ENCODE results near the gene CDH20. TPM values are rescaled to one million over a fixed set of nuclear protein-coding genes. Genes with fewer than 3 reads are reported as not detected.

Gene CDH20
- total RNA-seq, 2 experiments from 2014 or later, result not detected

- ATAC-seq, result no peak
- ChIA-PET CTCF (interaction anchor here (1.3 kb wide), 1 partner anchor 9 kb away, joined by 6 read pairs; no protein-coding TSS in a partner anchor), POLR2A (no interaction called here)
- no peak for DNase-seq
- Mint-ChIP-seq H3K9me3 (ENCODE audit: insufficient read depth) (no peaks in the 10 kb centered on the region), H3K4me3 (no peak overlapping the region), H3K27me3 (ENCODE audit: low read depth) (peaks cover 10% of the 10 kb centered on the region), H3K36me3 (ENCODE audit: low read depth) (no peaks in the 10 kb centered on the region), H3K27ac (no peak overlapping the region), H3K4me1 (ENCODE audit: low read depth) (no peaks in the 10 kb centered on the region)
Observed at GRCh38 chr18:61572871-61573270, 239.6 kb downstream of the CDH20 start.

DNA sequence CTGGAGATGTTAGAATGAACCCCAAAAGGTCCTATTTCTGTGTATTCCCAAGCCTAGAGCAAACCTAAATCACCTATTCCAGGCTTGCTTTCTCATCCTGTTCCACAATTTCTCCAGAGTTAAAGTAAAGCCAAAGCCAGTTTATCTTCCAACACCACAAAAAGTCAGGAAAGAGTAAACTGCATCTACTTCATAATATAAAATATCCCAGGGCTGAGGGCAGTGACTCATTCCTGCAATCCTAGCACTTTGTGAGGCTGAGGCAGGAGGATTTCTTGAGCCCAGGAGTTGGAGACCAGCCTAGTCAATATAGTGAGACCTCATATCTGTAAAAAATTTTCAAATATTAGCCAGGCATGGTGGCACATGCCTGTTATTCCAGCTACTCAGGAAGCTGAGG lies 241.4 kb downstream of the CDH20 start:
- ChIA-PET POLR2A (no interaction called here), CTCF (no interaction called here)
- ATAC-seq (no peak), DNase-seq (no peak)
- Mint-ChIP-seq H3K4me1 (ENCODE audit: low read depth) (no peaks in the 10 kb centered on the region), H3K27ac (no peak overlapping the region), H3K4me3 (no peak overlapping the region), H3K27me3 (ENCODE audit: low read depth) (peaks cover 10% of the 10 kb centered on the region), H3K36me3 (ENCODE audit: low read depth) (no peaks in the 10 kb centered on the region), H3K9me3 (ENCODE audit: insufficient read depth) (no peaks in the 10 kb centered on the region)

DNA sequence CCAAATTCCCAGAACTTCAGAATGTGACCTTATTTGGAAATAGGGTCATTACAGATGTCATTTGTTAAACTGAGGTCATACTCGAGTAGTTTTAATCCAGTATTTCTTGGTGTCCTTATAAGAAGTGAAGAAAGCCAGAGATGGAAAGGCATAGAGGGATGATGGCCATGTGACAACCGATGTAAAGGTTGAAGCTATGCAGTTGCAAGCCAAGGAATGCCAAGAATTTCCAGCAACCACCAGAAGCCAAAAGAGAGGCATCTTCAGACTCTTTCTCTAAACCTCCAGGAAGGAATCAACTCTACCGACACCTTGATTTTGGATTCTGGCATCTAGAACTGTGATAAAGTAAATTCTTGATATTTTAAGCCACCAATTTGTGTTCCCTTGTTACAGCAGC lies 242.2 kb downstream of the CDH20 start:
- no peak for ATAC-seq
- peaks cover 10% of the 10 kb centered on the region for H3K27me3 Mint-ChIP-seq (ENCODE audit: low read depth)
- POLR2A ChIA-PET, result no interaction called here

GRCh38 chr18:61578846-61579245 lies 245.6 kb downstream of the CDH20 start:
- H3K4me3 Mint-ChIP-seq, result no peak overlapping the region
- POLR2A ChIA-PET, result no interaction called here
- CTCF ChIA-PET, result interaction anchor here (1.5 kb wide), 1 partner anchor 30 kb away, joined by 3 read pairs; no protein-coding TSS in a partner anchor
- no peaks in the 10 kb centered on the region for H3K9me3 Mint-ChIP-seq (ENCODE audit: insufficient read depth)
- H3K36me3 Mint-ChIP-seq (ENCODE audit: low read depth), result no peaks in the 10 kb centered on the region
- ATAC-seq, result no peak
- no peak overlapping the region for H3K27ac Mint-ChIP-seq
- DNase-seq, result no peak
- H3K4me1 Mint-ChIP-seq (ENCODE audit: low read depth), result no peaks in the 10 kb centered on the region
- H3K27me3 Mint-ChIP-seq (ENCODE audit: low read depth), result peaks cover 24% of the 10 kb centered on the region

More for the DNA sequence above, 242.2 kb downstream of the CDH20 start:
- H3K9me3 Mint-ChIP-seq (ENCODE audit: insufficient read depth), result no peaks in the 10 kb centered on the region
- H3K36me3 Mint-ChIP-seq (ENCODE audit: low read depth), result no peaks in the 10 kb centered on the region
- H3K4me3 Mint-ChIP-seq, result no peak overlapping the region
- no peak for DNase-seq
- no peak overlapping the region for H3K27ac Mint-ChIP-seq
- CTCF ChIA-PET, result no interaction called here
- no peaks in the 10 kb centered on the region for H3K4me1 Mint-ChIP-seq (ENCODE audit: low read depth)

DNA sequence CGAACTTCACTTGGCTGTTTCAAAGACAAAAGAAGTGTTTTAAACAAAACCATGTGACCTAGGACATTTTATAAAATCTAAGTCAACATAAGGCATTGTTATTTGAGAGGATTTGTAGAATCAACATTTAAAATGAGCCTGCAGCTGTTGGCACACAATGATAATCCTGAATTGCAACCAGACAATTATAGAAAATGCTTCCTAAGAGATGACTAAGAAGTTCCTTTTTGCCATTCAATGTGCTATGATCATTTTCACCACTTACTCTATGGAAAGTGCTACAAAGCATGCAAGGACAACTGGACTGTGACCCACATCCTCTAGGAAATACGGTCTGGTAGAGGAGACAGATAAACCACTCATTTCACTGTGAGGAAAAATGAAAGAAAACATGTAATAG lies 246.4 kb downstream of the CDH20 start:
- Mint-ChIP-seq H3K27me3 (ENCODE audit: low read depth) (peaks cover 24% of the 10 kb centered on the region), H3K4me1 (ENCODE audit: low read depth) (no peaks in the 10 kb centered on the region), H3K4me3 (no peak overlapping the region), H3K27ac (no peak overlapping the region), H3K36me3 (ENCODE audit: low read depth) (no peaks in the 10 kb centered on the region), H3K9me3 (ENCODE audit: insufficient read depth) (no peaks in the 10 kb centered on the region)
- CTCF ChIA-PET, result interaction anchor here (0.8 to 1.8 kb wide), 2 partner anchors 15 to 552 kb away, joined by 3 to 5 read pairs; no protein-coding TSS in a partner anchor
- POLR2A ChIA-PET, result no interaction called here
- ATAC-seq, result no peak
- DNase-seq, result no peak

- Mint-ChIP-seq H3K4me1 (ENCODE audit: low read depth) (no peaks in the 10 kb centered on the region), H3K27ac (no peak overlapping the region), H3K27me3 (ENCODE audit: low read depth) (peaks cover 24% of the 10 kb centered on the region), H3K36me3 (ENCODE audit: low read depth) (no peaks in the 10 kb centered on the region), H3K4me3 (no peak overlapping the region), H3K9me3 (ENCODE audit: insufficient read depth) (no peaks in the 10 kb centered on the region)
- ATAC-seq (no peak), DNase-seq (no peak)
- ChIA-PET POLR2A (no interaction called here), CTCF (interaction anchor here (0.8 to 1.8 kb wide), 2 partner anchors 16 to 551 kb away, joined by 3 to 5 read pairs; no protein-coding TSS in a partner anchor)
Observed at GRCh38 chr18:61580046-61580445, 246.8 kb downstream of the CDH20 start.

DNA sequence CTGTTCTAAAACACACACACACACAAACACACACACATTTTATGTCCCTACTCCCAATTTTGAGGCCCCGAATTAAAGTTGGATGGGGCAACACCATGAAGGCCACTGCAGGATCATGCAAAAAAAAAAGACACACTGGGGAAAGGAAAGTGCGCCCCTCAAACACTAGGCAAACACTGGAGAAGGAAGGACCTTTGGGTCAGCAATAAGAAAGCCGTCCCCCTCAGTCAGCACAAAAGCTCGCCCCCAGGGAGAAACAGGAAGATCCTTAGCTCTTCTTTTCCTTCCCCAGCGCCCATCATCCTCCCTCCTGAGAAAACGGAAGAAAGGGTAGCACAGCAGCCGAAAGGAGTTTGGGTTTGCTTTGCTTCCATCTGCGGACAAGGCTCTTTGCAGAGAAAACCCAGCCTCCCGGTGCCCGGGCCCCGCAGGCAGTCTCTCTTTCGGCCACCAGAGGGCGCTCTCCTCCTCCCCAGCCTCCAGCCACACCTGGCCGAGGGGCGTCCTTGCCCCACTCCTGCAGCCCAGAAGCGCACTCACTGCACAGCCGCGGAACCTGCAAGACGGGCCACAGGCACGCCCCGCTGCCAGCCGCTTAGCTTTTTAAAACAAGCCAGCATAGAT lies 248.5 kb downstream of the CDH20 start:
- no peaks in the 10 kb centered on the region for H3K36me3 Mint-ChIP-seq (ENCODE audit: low read depth)
- H3K9me3 Mint-ChIP-seq (ENCODE audit: insufficient read depth), result no peaks in the 10 kb centered on the region
- H3K4me3 Mint-ChIP-seq, result no peak overlapping the region
- DNase-seq (peak; percentile 66), ATAC-seq (peak; percentile 91)
- no peak overlapping the region for H3K27ac Mint-ChIP-seq
- ChIA-PET CTCF (interaction anchor here (0.7 to 1.8 kb wide), 7 partner anchors 9 to 551 kb away, joined by 3 to 10 read pairs (median 4); no protein-coding TSS in a partner anchor), POLR2A (no interaction called here)
- peaks cover 21% of the 10 kb centered on the region for H3K27me3 Mint-ChIP-seq (ENCODE audit: low read depth)
- no peaks in the 10 kb centered on the region for H3K4me1 Mint-ChIP-seq (ENCODE audit: low read depth)

- H3K27ac Mint-ChIP-seq, result no peak overlapping the region
- POLR2A ChIA-PET, result no interaction called here
- H3K27me3 Mint-ChIP-seq (ENCODE audit: low read depth), result peaks cover 19% of the 10 kb centered on the region
- ATAC-seq (no peak), DNase-seq (no peak)
- CTCF ChIA-PET, result interaction anchor here (1.2 to 1.8 kb wide), 6 partner anchors 9 to 551 kb away, joined by 3 to 10 read pairs (median 4); no protein-coding TSS in a partner anchor
- no peaks in the 10 kb centered on the region for H3K4me1 Mint-ChIP-seq (ENCODE audit: low read depth)
- no peaks in the 10 kb centered on the region for H3K9me3 Mint-ChIP-seq (ENCODE audit: insufficient read depth)
- H3K4me3 Mint-ChIP-seq, result no peak overlapping the region
- H3K36me3 Mint-ChIP-seq (ENCODE audit: low read depth), result no peaks in the 10 kb centered on the region
Observed at GRCh38 chr18:61582202-61582710, 249.0 kb downstream of the CDH20 start.

- ChIA-PET POLR2A (interaction anchor here (0.6 kb wide), 1 partner anchor 302 kb away, joined by 3 read pairs; no protein-coding TSS in a partner anchor), CTCF (interaction anchor here (1.7 kb wide), 1 partner anchor 53 kb away, joined by 3 read pairs; no protein-coding TSS in a partner anchor)
- Mint-ChIP-seq H3K27ac (no peak overlapping the region), H3K4me1 (ENCODE audit: low read depth) (no peaks in the 10 kb centered on the region), H3K36me3 (ENCODE audit: low read depth) (no peaks in the 10 kb centered on the region), H3K4me3 (no peak overlapping the region), H3K27me3 (ENCODE audit: low read depth) (peaks cover 21% of the 10 kb centered on the region), H3K9me3 (ENCODE audit: insufficient read depth) (no peaks in the 10 kb centered on the region)
- DNase-seq, result no peak
- no peak for ATAC-seq
Observed at GRCh38 chr18:61583548-61583947, 250.3 kb downstream of the CDH20 start.

DNA sequence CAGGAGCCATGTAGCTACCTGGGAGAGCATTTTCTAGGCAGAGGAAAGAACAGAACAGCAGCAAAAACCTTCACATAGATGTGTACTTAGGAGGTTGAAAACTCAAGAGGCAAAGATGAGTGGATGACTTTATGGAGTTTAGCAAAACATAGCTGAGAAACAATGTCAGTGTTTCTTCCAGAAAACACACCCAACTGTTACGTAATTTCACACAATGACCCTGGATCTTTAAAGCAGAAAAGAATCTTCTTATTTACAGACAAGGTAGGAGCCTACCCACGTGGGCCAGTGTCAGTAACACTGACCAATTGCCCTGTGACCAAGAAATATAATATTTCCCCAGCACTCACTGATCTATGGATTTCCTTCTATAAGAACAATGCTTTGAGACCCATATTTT lies 254.6 kb downstream of the CDH20 start:
- CTCF ChIA-PET, result no interaction called here
- no peak for ATAC-seq
- POLR2A ChIA-PET, result no interaction called here

DNA sequence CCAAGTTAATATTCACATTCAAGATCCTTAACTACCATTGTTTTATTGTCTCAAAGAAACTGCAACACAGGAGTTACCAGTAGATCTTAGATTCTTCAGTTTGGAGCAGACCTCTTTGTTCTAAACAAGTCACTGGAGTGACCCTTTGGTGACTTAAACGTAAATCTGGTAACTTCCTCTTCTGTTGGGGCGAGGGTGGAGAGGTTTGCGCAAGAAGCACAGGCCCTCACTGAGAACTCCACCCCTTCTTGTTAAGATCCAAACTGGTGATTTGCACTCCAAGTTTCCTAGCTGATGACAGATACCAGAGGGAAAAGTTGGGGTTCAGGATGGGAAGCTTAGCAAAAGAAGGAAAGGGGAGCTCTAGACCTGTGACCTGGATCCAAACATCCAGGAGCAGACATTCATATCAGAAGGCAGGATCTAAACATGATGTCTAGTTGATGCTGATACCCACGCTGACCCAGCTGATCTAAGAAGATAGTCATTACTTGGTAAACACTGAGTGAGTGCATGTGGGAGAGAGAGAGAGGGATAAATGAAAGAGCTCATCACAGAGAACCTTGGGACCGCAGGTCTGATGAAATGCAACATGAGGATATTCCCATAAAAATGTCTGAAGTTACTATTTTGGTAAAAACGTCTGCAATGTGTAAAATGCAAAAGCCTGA lies 256.0 kb downstream of the CDH20 start:
- Mint-ChIP-seq H3K36me3 (ENCODE audit: low read depth) (no peaks in the 10 kb centered on the region), H3K9me3 (ENCODE audit: insufficient read depth) (no peaks in the 10 kb centered on the region), H3K27ac (no peak overlapping the region), H3K27me3 (ENCODE audit: low read depth) (peaks cover 16% of the 10 kb centered on the region), H3K4me1 (ENCODE audit: low read depth) (no peaks in the 10 kb centered on the region), H3K4me3 (no peak overlapping the region)
- DNase-seq (no peak), ATAC-seq (no peak)
- ChIA-PET POLR2A (no interaction called here), CTCF (no interaction called here)

More for the DNA sequence above, 254.6 kb downstream of the CDH20 start:
- Mint-ChIP-seq H3K27me3 (ENCODE audit: low read depth) (peaks cover 22% of the 10 kb centered on the region), H3K9me3 (ENCODE audit: insufficient read depth) (no peaks in the 10 kb centered on the region), H3K27ac (no peak overlapping the region), H3K4me1 (ENCODE audit: low read depth) (no peaks in the 10 kb centered on the region), H3K36me3 (ENCODE audit: low read depth) (no peaks in the 10 kb centered on the region), H3K4me3 (no peak overlapping the region)
- no peak for DNase-seq

GRCh38 chr18:61589724-61590065 lies 256.5 kb downstream of the CDH20 start:
- H3K9me3 Mint-ChIP-seq (ENCODE audit: insufficient read depth), result no peaks in the 10 kb centered on the region
- H3K36me3 Mint-ChIP-seq (ENCODE audit: low read depth), result no peaks in the 10 kb centered on the region
- H3K4me3 Mint-ChIP-seq, result no peak overlapping the region
- DNase-seq (no peak), ATAC-seq (no peak)
- POLR2A ChIA-PET, result no interaction called here
- CTCF ChIA-PET, result no interaction called here
- H3K4me1 Mint-ChIP-seq (ENCODE audit: low read depth), result no peaks in the 10 kb centered on the region
- H3K27ac Mint-ChIP-seq, result no peak overlapping the region
- peaks cover 17% of the 10 kb centered on the region for H3K27me3 Mint-ChIP-seq (ENCODE audit: low read depth)
